Ectodermal cell (in vitro differentiated cells): Measurements from ENCODE around the gene MAML3.

Source experiments
- H3K27ac ChIP-seq: 2 replicates; pipeline ENCODE4 v1.7.0; 2013; ENCODE audit warnings: mild to moderate bottlenecking, low read depth, low read length; ENCODE audit not compliant: insufficient read depth, poor library complexity, severe bottlenecking
- H3K27me3 ChIP-seq: 2 replicates; pipeline ENCODE4 v1.7.0; 2013; ENCODE audit warnings: mild to moderate bottlenecking, low read length; ENCODE audit not compliant: insufficient read depth, control insufficient read depth, poor library complexity, severe bottlenecking
- H3K36me3 ChIP-seq: one replicate; pipeline ENCODE4 v1.7.0; 2013; ENCODE audit warnings: low read length; ENCODE audit not compliant: control insufficient read depth, insufficient read depth
- H3K4me1 ChIP-seq: one replicate; pipeline ENCODE4 v1.7.0; 2013; ENCODE audit warnings: low read length; ENCODE audit not compliant: control insufficient read depth, insufficient read depth
- H3K4me3 ChIP-seq: 2 replicates; pipeline ENCODE4 v1.7.0; 2013; ENCODE audit warnings: low read depth, low read length, control low read depth; ENCODE audit not compliant: insufficient read depth
- H3K9me3 ChIP-seq: 2 replicates; pipeline ENCODE4 v1.7.0; 2013; ENCODE audit warnings: mild to moderate bottlenecking, low read length, moderate library complexity; ENCODE audit not compliant: control insufficient read depth
- WGBS, 2 experiments: methylation state at CpG; one replicate each; pipeline ENCODE4 v1.1.7; 2013; ENCODE audit warnings: missing lambda C conversion rate in 2 of 2; 5-methylcytosine and 5-hydroxymethylcytosine counted together

Gene MAML3

DNA sequence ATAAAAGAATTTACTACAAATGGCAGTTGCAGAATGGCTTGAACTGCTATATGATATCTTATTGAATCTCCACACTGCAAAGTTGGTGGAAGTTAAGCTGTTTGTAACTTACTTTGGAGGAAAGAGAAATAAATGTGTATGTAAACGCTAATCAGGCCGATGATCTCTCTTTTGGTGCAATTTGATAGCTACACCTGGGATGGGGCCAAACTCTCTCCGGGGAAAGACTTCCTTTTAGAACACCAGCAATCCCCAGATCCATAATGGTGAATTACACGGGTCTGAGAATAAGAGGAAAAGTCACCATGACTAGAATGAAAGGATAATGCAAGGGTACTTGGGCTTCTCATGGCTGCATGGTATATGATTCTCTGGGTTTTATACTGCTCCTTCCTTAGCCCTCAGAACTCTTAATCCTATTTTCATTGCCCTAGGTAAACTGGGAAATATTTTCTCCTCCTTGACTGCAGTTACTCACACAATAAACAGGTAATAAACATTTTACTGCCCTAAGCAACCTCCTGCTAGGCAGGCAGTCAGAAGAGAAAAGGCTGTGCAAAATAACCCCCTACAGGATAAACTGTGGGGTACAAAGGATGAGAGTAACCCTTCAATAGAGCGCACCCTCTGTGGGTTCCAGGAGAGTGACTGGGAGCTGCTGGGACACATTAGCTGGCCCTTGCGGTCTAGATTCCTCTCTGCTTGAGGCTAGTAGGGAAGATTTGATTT is 379.1 kb downstream of the MAML3 start:
- no peaks in the 10 kb centered on the region for H3K9me3 ChIP-seq

GRCh38 chr4:139773560-139774318 is 380.2 kb downstream of the MAML3 start:
- no peaks in the 10 kb centered on the region for H3K36me3 ChIP-seq
- H3K4me3 ChIP-seq: no peak overlapping the region
- no peaks in the 10 kb centered on the region for H3K27me3 ChIP-seq
- no peaks in the 10 kb centered on the region for H3K9me3 ChIP-seq
- H3K27ac ChIP-seq: no peak overlapping the region
- 94 to 97% methylated on average over 6 of the region's 6 CpGs for WGBS, 2 experiments
- peaks cover 34% of the 10 kb centered on the region for H3K4me1 ChIP-seq

More for the DNA sequence above, 379.1 kb downstream of the MAML3 start:
- peaks cover 33% of the 10 kb centered on the region for H3K4me1 ChIP-seq
- WGBS, 2 experiments: 74 to 75% methylated on average over 6 of the region's 6 CpGs
- no peak overlapping the region for H3K27ac ChIP-seq
- no peak overlapping the region for H3K4me3 ChIP-seq
- no peaks in the 10 kb centered on the region for H3K27me3 ChIP-seq
- no peaks in the 10 kb centered on the region for H3K36me3 ChIP-seq

- Histone ChIP-seq H3K4me1 (peaks cover 20% of the 10 kb centered on the region), H3K9me3 (no peaks in the 10 kb centered on the region), H3K36me3 (no peaks in the 10 kb centered on the region), H3K4me3 (no peak overlapping the region), H3K27ac (peak overlapping the region; percentile 77), H3K27me3 (no peaks in the 10 kb centered on the region)
- 76 to 79% methylated on average over 4 of the region's 4 CpGs for WGBS, 2 experiments
Observed at GRCh38 chr4:139770361-139770760, 383.6 kb downstream of the MAML3 start.

DNA sequence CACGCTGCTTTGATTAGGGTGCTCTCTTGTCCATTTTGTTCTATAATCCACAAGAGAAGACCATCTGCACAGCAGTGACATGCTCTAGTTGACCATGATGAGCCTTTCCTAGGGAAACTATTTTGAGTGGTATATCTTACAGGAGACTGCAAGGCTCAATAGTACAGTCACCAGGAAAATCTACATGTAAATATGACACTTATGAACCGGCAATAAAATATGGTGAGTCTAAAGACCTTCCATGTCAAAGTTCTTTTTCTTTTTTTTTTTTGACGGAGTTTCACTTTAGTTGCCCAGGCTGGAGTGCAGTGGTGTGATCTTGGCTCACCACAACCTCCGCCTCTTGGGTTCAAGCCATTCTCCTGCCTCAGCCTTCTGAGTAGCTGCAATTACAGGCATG is 384.6 kb downstream of the MAML3 start:
- Histone ChIP-seq H3K27me3 (no peaks in the 10 kb centered on the region), H3K4me3 (no peak overlapping the region), H3K9me3 (no peaks in the 10 kb centered on the region), H3K27ac (no peak overlapping the region), H3K36me3 (no peaks in the 10 kb centered on the region), H3K4me1 (peaks cover 20% of the 10 kb centered on the region)
- WGBS, 2 experiments: 73 to 74% methylated on average over 4 of the region's 4 CpGs

GRCh38 chr4:139768896-139769295 is 385.1 kb downstream of the MAML3 start:
- no peaks in the 10 kb centered on the region for H3K36me3 ChIP-seq
- H3K4me3 ChIP-seq: no peak overlapping the region
- WGBS, 2 experiments: 86 to 93% methylated on average over 4 of the region's 4 CpGs
- no peaks in the 10 kb centered on the region for H3K9me3 ChIP-seq
- peaks cover 24% of the 10 kb centered on the region for H3K4me1 ChIP-seq
- H3K27ac ChIP-seq: no peak overlapping the region
- no peaks in the 10 kb centered on the region for H3K27me3 ChIP-seq

DNA sequence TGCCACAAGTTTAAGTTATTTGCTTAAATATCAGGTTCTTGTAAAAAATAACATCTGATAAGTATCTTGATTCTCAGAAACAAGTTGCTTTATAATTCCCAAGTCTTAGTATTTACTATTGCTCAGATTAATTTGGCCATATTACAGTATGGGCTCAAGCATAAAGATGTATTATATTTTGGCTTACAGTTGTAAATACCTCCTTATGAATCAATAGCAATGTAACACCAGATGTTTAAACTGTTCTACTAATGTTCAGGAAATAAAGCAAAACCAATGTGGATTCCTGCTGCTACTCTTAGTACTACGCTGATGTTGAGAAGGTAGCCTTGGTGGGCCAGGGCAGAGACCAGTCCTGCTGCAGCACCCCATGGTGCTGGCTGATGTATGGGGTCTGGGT is 385.6 kb downstream of the MAML3 start:
- Histone ChIP-seq H3K9me3 (no peaks in the 10 kb centered on the region), H3K4me1 (peaks cover 25% of the 10 kb centered on the region), H3K27ac (no peak overlapping the region), H3K36me3 (no peaks in the 10 kb centered on the region), H3K27me3 (no peaks in the 10 kb centered on the region), H3K4me3 (no peak overlapping the region)
- 96 to 97% methylated on average over 1 of the region's 1 CpG for WGBS, 2 experiments

- no peaks in the 10 kb centered on the region for H3K27me3 ChIP-seq
- no peak overlapping the region for H3K27ac ChIP-seq
- H3K4me3 ChIP-seq: no peak overlapping the region
- H3K4me1 ChIP-seq: peaks cover 25% of the 10 kb centered on the region
- H3K36me3 ChIP-seq: no peaks in the 10 kb centered on the region
- no peaks in the 10 kb centered on the region for H3K9me3 ChIP-seq
Observed at GRCh38 chr4:139767585-139767984, 386.4 kb downstream of the MAML3 start.

GRCh38 chr4:139767168-139767567 is 386.8 kb downstream of the MAML3 start:
- peaks cover 25% of the 10 kb centered on the region for H3K4me1 ChIP-seq
- H3K4me3 ChIP-seq: no peak overlapping the region
- no peaks in the 10 kb centered on the region for H3K36me3 ChIP-seq
- 92 to 95% methylated on average over 5 of the region's 6 CpGs for WGBS, 2 experiments
- no peak overlapping the region for H3K27ac ChIP-seq
- H3K27me3 ChIP-seq: no peaks in the 10 kb centered on the region
- H3K9me3 ChIP-seq: no peaks in the 10 kb centered on the region

- no peak overlapping the region for H3K27ac ChIP-seq
- H3K9me3 ChIP-seq: no peaks in the 10 kb centered on the region
- no peaks in the 10 kb centered on the region for H3K27me3 ChIP-seq
- no peaks in the 10 kb centered on the region for H3K36me3 ChIP-seq
- WGBS, 2 experiments: 79 to 82% methylated on average over 9 of the region's 9 CpGs
- H3K4me1 ChIP-seq: peaks cover 9% of the 10 kb centered on the region
- H3K4me3 ChIP-seq: no peak overlapping the region
Observed at GRCh38 chr4:139764686-139765310, 389.2 kb downstream of the MAML3 start.

DNA sequence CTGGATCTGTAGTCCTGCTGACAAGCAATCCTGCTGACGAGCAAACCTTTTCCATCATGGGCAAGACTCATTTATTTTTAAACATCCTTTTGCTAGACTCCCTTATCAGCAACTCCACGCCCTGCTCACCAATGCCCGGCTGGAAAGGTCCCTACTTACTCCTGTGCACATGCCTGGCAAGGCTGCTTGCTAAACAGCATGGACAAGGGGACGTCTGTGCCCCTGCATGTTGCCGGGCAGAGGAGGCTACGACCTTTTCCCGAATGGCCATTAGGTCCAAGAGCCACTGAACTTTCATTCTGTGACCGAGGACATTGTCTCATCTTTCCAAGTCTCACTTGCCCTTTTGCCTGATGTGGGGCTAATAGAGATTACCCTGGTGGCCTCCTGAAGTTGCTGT is 389.8 kb downstream of the MAML3 start:
- Histone ChIP-seq H3K9me3 (no peaks in the 10 kb centered on the region), H3K36me3 (no peaks in the 10 kb centered on the region), H3K27ac (no peak overlapping the region), H3K4me1 (peaks cover 9% of the 10 kb centered on the region), H3K4me3 (no peak overlapping the region), H3K27me3 (no peaks in the 10 kb centered on the region)
- 91 to 93% methylated on average over 8 of the region's 8 CpGs for WGBS, 2 experiments
